GM12874 (cell line): ENCODE measurements around the gene CACNA1G.

Experiments
- TF ChIP-seq, protein P1 (sequence below): IDR thresholded peaks from 2 replicates; pipeline ENCODE4 v1.5.1; 2011; ENCODE audit warnings: low read depth, mild to moderate bottlenecking, control low read depth, low read length, moderate library complexity; ENCODE audit not compliant: insufficient read depth

CACNA1G gene

GRCh38 chr17:50668838-50669581 is 108.5 kb downstream of the CACNA1G start:
- TF ChIP-seq, protein P1, sequence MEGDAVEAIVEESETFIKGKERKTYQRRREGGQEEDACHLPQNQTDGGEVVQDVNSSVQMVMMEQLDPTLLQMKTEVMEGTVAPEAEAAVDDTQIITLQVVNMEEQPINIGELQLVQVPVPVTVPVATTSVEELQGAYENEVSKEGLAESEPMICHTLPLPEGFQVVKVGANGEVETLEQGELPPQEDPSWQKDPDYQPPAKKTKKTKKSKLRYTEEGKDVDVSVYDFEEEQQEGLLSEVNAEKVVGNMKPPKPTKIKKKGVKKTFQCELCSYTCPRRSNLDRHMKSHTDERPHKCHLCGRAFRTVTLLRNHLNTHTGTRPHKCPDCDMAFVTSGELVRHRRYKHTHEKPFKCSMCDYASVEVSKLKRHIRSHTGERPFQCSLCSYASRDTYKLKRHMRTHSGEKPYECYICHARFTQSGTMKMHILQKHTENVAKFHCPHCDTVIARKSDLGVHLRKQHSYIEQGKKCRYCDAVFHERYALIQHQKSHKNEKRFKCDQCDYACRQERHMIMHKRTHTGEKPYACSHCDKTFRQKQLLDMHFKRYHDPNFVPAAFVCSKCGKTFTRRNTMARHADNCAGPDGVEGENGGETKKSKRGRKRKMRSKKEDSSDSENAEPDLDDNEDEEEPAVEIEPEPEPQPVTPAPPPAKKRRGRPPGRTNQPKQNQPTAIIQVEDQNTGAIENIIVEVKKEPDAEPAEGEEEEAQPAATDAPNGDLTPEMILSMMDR = no peak

DNA sequence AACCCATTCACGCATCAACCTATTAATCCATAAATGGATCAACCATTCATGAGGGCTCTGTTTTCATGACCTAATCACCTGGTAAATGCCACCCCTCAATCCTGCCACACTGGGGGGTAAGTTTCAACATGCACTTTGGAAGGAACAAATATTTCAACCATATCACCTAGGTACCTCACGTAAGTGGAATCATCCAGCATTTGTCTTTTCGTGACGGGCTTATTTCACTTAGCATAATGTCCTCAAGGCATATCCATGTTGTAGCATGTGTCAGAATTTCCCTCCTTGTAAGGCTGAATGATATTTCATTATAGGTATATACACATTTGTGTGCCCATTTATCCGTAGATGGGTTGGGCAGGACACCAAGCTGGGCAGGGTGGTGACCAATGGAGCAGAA is 111.6 kb downstream of the CACNA1G start:
- TF ChIP-seq, protein P1 = no peak

- TF ChIP-seq, protein P1 = no peak
Measured at GRCh38 chr17:50672831-50673551, 112.5 kb downstream of the CACNA1G start.

DNA sequence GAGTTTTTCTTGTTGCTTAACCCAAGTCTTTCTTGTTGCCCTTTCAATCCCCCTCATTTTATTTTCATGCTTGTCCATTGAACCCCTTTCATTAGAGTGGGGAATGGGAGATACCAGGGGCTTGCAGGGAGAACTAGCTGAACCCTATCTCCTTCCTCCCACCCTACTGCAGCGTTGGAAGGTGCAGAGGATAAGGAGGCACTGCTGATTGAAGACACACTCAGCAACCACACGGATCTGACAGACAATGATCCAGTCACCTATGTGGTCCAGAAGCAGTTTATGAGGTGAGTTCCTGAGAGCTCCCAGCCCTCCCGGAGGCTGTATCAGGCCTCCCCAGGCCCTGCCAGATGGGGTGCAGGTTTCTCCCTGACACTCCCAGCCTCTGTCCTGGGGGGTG is 114.7 kb downstream of the CACNA1G start:
- TF ChIP-seq, protein P1 = no peak

- TF ChIP-seq, protein P1 = no peak
Measured at GRCh38 chr17:50675627-50676026, 115.1 kb downstream of the CACNA1G start.

DNA sequence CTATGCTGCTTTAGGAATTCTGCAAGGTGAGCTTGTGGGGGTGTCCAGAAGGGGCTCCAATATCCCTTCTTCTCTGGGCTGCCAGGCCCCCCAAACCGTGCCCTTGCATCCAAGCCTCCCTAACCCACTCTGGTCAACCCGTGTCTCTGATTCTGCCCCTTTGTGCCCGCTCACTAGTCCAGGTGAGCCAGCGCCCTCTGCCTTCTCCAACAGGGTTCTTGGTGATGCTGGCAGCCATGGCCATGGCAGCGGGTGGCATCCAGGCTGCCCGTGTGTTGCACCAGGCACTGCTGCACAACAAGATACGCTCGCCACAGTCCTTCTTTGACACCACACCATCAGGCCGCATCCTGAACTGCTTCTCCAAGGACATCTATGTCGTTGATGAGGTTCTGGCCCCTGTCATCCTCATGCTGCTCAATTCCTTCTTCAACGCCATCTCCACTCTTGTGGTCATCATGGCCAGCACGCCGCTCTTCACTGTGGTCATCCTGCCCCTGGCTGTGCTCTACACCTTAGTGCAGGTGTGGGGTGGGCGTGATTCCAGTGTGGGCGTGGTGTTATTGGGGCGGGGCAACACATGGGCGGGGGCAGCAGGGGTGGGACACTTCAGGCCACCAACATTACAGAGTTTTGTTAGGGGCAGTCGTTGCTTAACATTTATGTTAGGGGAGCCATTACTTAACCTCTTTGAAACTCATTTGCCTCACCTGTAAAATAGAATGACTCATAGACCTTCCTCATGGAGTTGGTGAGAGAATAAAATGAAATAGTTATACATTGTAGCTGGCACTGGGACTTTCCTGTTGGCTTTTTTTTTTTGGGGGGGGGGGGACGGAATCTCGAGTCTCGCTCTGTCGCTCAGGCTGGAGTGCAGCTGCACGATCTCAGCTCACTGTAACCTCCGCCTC is 115.8 kb downstream of the CACNA1G start:
- TF ChIP-seq, protein P1 = no peak
